ENCODE measurements around the gene AKAP13.

Gene AKAP13

DNA sequence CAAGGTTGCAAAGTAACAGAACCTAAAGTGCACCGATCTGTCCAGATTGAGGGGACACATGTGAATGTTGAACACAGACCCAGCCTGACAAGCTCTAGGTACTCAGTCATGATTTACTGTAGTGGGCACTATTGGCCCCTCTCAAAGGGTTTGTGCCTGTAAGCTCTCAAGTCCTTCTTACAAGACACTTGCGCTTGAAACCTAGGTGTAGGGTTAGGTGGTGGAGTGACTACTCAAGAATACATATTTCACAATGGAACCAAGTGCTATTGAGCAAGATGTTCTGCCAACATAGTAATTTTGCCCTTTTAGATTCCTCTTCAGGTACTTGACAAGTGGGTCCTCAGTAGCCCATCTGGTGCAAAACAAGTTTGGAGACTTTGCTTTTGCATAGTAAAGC is 169.9 kb downstream of the AKAP13 start:
- TF ChIP-seq, protein P1, sequence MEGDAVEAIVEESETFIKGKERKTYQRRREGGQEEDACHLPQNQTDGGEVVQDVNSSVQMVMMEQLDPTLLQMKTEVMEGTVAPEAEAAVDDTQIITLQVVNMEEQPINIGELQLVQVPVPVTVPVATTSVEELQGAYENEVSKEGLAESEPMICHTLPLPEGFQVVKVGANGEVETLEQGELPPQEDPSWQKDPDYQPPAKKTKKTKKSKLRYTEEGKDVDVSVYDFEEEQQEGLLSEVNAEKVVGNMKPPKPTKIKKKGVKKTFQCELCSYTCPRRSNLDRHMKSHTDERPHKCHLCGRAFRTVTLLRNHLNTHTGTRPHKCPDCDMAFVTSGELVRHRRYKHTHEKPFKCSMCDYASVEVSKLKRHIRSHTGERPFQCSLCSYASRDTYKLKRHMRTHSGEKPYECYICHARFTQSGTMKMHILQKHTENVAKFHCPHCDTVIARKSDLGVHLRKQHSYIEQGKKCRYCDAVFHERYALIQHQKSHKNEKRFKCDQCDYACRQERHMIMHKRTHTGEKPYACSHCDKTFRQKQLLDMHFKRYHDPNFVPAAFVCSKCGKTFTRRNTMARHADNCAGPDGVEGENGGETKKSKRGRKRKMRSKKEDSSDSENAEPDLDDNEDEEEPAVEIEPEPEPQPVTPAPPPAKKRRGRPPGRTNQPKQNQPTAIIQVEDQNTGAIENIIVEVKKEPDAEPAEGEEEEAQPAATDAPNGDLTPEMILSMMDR (IDR thresholded peaks at IDR 0.05), result no peak

DNA sequence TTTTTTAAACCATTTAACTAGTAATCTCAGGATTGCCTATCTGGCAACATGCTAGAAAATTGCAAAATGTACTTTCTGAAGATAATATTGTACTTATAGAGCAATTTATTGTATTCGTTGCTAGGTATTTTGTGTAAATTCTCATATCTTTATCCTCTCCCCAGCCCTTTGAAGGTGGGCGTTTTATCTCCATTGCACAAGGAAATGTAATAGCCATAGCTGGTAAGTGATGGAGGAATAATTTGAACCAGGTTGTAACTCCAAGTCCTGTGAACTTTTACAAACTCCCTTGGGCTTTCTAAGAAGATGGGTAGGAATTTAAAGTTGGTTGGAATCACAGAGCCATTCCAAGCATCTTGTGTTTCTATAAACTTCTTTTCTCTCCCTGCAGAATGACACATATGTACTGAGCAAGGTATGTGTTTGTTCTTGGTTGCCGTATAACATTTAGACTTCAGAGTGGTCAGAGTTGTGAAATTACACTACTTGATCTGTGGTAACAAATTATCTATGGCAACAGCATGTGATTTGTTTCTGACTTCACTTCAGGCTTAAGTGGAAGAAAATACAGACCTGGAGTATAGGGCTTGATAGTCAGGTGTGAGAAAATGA is 170.9 kb downstream of the AKAP13 start:
- TF ChIP-seq, protein P1 (IDR thresholded peaks at IDR 0.05), result no peak

DNA sequence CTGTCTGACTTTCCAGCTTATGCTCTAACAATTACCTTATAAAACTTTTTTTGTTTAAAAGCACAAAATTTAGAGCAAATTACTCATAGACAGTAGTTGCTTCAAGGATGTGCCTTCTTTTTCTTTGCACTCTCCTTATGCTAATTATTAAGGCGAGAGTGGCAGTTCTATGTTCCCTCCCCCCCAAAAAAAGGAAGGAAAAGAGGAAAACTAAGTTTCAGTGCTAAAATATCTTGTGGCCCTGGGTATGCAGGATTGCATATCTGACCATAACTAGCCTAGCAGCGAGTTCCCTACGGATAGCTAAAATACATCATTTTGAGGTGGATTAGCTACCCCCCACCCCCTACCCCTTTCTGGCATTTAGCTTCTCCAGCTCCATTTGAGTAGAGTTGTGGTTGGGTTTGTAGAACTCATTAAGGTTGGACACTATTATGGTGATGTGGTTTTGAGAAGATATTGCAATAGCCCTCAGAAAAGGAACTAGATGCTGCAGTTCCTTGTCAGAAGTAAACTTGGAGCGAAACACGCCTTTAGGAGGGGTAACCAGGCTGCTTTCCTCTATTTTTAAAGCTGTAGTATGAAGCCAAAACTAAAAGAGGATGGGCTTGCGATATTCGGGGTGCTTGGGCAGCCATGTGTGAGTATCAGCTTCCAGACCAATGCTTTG is 174.6 kb downstream of the AKAP13 start:
- TF ChIP-seq, protein P1 (IDR thresholded peaks at IDR 0.05), result no peak

GRCh38 chr15:85555875-85556617 is 175.6 kb downstream of the AKAP13 start:
- TF ChIP-seq, protein P1 (IDR thresholded peaks at IDR 0.05), result no peak

- TF ChIP-seq, protein P1 (IDR thresholded peaks at IDR 0.05), result no peak
Measured at GRCh38 chr15:85556618-85556895, 176.2 kb downstream of the AKAP13 start.

GRCh38 chr15:85557385-85557784 is 177.0 kb downstream of the AKAP13 start:
- TF ChIP-seq, protein P1 (IDR thresholded peaks at IDR 0.05), result no peak

DNA sequence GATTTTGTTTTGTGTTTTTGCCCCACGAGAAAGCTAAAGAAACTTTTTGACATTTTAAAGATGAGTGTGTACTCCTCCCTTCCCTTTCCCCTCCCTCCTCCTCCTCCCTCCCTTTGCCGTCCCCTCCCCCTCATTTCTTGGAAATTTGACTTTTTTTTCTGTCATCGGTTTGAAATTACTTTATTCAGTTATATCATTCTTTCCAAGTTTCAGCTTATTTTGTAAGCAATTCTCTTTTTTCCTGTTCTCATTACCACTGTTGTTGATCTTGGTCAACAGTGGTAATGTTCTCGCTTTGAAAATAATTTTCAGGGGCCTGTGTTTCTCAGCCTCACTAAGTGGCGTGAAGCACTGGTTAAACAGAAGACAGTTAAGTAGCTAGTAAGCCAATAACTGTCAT is 178.4 kb downstream of the AKAP13 start:
- TF ChIP-seq, protein P1 (IDR thresholded peaks at IDR 0.05), result no peak
